ENCODE measurements around the gene GPSM1. TPM values are rescaled to one million over a fixed set of nuclear protein-coding genes. Genes with fewer than 3 reads are reported as not detected.

The GPSM1 gene
- total RNA-seq, 1 donor from 2014 or later, result 1.9 TPM

DNA sequence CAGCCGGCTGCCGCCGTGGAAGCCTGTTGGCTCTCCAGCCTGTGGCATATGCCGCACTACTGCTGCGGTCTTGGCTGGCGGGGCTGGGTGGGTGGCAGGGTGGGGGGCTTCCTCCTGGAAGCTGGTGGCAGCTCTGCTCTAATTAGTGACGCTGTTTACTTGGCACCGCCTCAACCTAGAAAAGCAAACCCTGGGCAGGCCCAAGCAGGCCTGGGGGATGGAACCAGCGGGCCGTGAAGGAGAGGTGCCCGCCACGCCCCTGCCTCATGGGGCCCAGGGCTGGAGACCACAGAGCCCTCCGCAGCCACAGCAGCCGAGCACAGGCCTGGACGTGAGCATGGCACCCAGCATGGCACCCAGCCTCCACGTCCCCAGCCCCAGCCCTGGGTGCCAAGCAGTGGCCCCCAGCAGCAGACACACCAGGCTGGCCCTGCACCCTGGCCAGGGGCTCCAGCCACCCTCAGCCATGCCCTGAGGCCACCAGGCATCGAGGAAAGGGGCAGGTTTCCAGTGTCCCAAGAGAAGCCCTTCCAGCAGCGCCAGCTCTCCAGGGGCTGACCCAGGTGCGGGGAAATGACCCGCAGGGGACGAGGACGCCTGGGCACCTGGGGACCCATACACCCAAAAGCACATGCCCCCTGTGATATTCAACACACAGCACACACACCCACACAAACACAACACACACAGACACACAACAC is 18.1 kb upstream of the GPSM1 start:
- CTCF ChIA-PET, result no interaction called here
- Mint-ChIP-seq H3K36me3 (ENCODE audit: low read depth) (no peaks in the 10 kb centered on the region), H3K4me3 (no peak overlapping the region), H3K27me3 (peaks cover 3% of the 10 kb centered on the region), H3K27ac (no peak overlapping the region), H3K4me1 (peaks cover 7% of the 10 kb centered on the region), H3K9me3 (no peaks in the 10 kb centered on the region)
- intact Hi-C loops (cut with micrococcal nuclease), result no loop called here
- DNase-seq, result peak; percentile 48
- ATAC-seq (ENCODE audit: low read depth), result peak; percentile 74
- POLR2A ChIA-PET, result interaction anchor here (0.6 to 1.6 kb wide), 3 partner anchors 54 to 841 kb away, joined by 3 to 9 read pairs (median 4); partner anchors contain the start of gene DNLZ
- TF ChIP-seq, protein P1, sequence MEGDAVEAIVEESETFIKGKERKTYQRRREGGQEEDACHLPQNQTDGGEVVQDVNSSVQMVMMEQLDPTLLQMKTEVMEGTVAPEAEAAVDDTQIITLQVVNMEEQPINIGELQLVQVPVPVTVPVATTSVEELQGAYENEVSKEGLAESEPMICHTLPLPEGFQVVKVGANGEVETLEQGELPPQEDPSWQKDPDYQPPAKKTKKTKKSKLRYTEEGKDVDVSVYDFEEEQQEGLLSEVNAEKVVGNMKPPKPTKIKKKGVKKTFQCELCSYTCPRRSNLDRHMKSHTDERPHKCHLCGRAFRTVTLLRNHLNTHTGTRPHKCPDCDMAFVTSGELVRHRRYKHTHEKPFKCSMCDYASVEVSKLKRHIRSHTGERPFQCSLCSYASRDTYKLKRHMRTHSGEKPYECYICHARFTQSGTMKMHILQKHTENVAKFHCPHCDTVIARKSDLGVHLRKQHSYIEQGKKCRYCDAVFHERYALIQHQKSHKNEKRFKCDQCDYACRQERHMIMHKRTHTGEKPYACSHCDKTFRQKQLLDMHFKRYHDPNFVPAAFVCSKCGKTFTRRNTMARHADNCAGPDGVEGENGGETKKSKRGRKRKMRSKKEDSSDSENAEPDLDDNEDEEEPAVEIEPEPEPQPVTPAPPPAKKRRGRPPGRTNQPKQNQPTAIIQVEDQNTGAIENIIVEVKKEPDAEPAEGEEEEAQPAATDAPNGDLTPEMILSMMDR (IDR thresholded peaks at IDR 0.05), result no peak

DNA sequence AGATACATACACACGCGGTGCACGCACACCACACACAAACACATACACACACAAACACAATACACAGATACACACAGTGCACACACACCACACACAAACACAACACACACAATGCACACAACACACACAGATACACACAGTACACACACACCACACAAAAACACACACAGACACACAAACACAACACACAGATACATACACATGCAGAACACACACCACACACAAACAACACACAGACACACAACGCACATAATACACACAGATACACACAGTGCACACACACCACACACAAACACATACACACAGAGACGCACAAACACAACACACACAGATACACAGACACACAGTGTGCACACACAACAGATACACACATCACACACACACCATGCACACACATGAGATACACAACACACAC is 17.5 kb upstream of the GPSM1 start:
- TF ChIP-seq, protein P1 (IDR thresholded peaks at IDR 0.05), result no peak
- H3K27me3 Mint-ChIP-seq, result peaks cover 3% of the 10 kb centered on the region
- POLR2A ChIA-PET, result interaction anchor here (1.6 kb wide), 1 partner anchor 53 kb away, joined by 9 read pairs; the partner anchor contains the start of gene DNLZ
- no peak for ATAC-seq (ENCODE audit: low read depth)
- no peak overlapping the region for H3K4me3 Mint-ChIP-seq
- no peak for DNase-seq
- no peaks in the 10 kb centered on the region for H3K36me3 Mint-ChIP-seq (ENCODE audit: low read depth)
- peaks cover 7% of the 10 kb centered on the region for H3K4me1 Mint-ChIP-seq
- CTCF ChIA-PET, result no interaction called here
- no peak overlapping the region for H3K27ac Mint-ChIP-seq
- intact Hi-C loops (cut with micrococcal nuclease), result no loop called here
- H3K9me3 Mint-ChIP-seq, result peaks cover 4% of the 10 kb centered on the region

DNA sequence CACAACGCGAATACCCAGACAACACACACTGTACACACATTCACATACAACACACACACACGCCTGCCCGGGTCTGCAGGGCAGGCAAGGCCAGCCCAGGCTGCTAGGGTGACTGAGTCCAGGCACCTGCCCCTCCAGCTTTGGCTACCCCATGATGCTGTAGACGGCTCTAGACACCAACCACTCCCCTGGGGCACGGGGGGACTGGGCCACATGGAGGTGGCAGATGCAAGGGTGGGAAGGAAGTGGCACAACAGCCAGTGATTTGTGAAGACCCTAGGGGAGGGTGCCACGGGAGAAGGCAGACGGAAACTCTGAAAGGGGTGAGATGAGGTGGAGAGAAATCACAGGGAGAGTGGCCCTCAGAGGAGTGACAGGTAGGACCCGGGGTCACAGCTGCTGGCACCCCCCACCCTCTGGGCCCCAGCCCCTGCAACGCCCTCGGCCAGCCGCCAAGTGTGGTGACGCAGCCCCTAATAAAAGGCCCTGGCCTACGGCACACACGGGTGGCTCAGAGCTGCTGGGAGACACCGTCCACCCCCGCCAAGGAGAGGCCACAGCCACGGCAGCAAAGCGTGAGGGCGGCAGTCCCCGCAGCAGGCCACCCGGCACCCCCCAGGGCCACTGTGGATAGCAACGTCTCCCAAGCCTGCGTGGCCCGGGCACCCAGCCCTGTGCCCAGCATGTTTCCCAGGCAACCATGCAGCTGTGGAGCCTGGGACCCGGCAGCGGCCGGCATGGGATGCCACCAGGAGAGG is 16.9 kb upstream of the GPSM1 start:
- Mint-ChIP-seq H3K27ac (no peak overlapping the region), H3K4me1 (peaks cover 6% of the 10 kb centered on the region), H3K9me3 (peaks cover 7% of the 10 kb centered on the region), H3K4me3 (no peak overlapping the region), H3K36me3 (ENCODE audit: low read depth) (no peaks in the 10 kb centered on the region), H3K27me3 (peaks cover 3% of the 10 kb centered on the region)
- ATAC-seq (ENCODE audit: low read depth) (peak; percentile 25), DNase-seq (no peak)
- ChIA-PET CTCF (interaction anchor here (1.4 kb wide), 1 partner anchor 53 kb away, joined by 4 read pairs; the partner anchor contains the start of gene DNLZ), POLR2A (interaction anchor here (0.9 kb wide), 1 partner anchor 53 kb away, joined by 3 read pairs; no protein-coding TSS in a partner anchor)
- intact Hi-C loops (cut with micrococcal nuclease), result no loop called here
- TF ChIP-seq, protein P1 (IDR thresholded peaks at IDR 0.05), result no peak

DNA sequence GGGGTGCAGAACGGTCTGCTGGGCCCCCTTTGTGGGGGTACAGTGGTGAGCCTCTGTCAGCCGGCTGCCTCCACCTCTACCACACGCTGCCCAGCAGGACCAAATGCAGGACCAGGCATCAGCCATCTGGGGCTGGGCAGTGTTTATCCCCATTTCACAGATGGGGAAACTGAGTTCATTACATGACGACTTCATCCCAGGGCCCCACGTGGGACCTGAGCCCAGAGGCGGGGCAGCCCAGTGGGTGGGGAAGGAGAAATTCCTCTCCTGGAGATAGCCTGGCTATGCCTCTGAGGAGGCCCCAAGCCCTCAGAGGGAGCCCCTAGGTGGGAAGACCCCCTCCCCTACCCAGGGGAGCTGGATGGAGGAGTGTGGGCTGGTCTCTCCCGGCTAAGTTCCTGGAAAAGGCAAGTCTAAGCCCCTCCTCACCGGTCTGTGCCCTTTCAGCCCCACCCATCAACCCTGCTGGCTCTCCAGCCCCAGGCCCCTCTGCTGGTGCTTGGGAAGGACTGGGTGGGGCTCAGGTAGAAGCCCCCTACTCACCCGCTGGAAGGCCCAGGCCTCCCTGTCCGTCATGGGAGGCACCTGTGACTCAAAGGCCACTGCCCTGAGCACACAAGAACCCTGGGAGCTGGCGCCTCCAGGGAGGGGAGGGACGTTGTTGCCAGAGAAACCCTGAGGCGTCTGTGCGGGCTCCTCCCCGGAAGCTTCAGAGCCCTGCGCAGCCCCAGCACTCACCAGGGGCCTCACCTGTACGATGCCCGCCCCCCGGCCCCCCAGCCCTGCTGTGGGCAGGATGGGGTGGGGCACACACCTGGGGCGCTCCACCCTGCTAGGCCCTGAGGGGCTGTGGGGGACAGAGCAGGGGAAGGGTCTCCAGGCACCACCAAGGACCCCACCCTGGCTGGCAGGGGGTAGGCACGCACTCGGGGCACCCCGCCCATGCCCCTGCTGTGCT is 16.0 kb upstream of the GPSM1 start:
- Mint-ChIP-seq H3K4me1 (peaks cover 5% of the 10 kb centered on the region), H3K27me3 (no peaks in the 10 kb centered on the region), H3K36me3 (ENCODE audit: low read depth) (no peaks in the 10 kb centered on the region), H3K9me3 (peaks cover 7% of the 10 kb centered on the region), H3K4me3 (no peak overlapping the region), H3K27ac (no peak overlapping the region)
- TF ChIP-seq, protein P1 (IDR thresholded peaks at IDR 0.05), result no peak
- intact Hi-C loops (cut with micrococcal nuclease), result loop anchor here (1.0 kb wide), 1 partner anchor 52 kb away; the partner anchor contains the start of gene DNLZ
- ChIA-PET POLR2A (interaction anchor here (0.9 to 2.4 kb wide), 2 partner anchors 52 kb away, joined by 3 to 6 read pairs; partner anchors contain the start of gene DNLZ), CTCF (interaction anchor here (1.4 kb wide), 1 partner anchor 52 kb away, joined by 4 read pairs; the partner anchor contains the start of gene DNLZ)
- ATAC-seq (ENCODE audit: low read depth) (peak; percentile 31), DNase-seq (no peak)
